Stimulated activated CD8-positive, alpha-beta memory T cell treated with anti-CD3 and anti-CD28 coated beads, Interleukin-12 subunit alpha, Interleukin-12 subunit beta, amount 100 ng/mL, for 24 hours (primary cell): ENCODE data around the gene LCTL.

Experiments
- DNase-seq: peaks from one replicate; pipeline ENCODE4 v3.0.0-alpha.2; 2020; ENCODE audit errors: extremely low read depth

LCTL gene

DNA sequence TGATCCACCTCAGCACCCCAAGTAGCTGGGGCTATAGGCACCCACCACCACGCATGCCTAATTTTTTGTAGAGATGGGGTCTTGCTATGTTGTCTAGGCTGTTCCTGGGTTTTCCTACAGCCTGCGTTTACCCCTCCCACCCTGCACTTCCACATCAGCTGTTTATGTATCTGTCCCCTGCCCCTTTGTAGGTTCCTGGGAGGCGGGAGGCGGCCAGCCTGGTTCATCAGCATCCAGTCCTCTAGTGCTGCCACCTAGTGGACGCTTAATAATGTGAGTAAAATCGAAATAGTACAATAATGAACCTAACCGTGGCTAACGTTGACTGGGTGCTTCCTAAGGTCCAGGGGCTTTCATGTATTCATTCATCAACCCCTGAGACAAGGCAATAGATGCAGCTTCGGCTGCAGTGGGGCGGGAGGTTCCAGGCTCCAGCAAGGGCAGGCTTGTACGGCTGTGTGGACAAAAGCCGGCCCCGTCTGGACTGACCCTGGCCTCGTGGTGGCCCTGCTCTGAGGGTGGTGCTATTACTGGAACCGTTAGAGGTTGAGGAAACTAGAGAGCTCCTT, 1.2 kb upstream of the LCTL start:
- DNase-seq: no peak

GRCh38 chr15:66565141-66565641, 607 bp downstream of the LCTL start:
- no peak for DNase-seq

- no peak for DNase-seq
Measured at GRCh38 chr15:66564136-66565041, 1.4 kb downstream of the LCTL start.

DNA sequence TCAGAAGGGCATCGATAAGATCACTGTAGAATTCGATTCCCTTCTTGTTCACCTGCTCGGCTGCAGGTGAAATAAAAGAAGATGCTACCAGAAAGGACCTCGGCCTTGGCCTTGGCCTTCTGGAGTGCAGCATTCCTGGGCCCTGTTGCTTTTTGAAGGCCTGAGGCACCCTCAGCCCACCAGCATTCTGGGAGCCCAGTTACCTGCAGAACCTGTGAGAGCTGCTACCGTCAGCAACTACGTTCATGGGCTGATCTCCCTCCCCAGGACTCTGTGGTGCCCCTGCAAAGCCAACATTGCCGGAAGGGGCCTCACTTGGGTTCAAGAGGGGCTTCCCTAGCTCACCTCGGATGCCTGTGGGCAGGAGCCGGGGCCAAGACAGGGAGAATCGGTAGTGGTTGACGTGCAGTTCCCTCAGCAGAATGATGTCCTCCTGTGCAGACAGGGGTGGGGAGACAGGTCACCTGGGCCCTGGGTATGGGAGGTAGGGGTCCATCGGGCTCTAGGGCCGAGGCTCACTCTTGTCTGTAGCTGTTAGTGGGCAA, 2.2 kb downstream of the LCTL start:
- DNase-seq: no peak

DNA sequence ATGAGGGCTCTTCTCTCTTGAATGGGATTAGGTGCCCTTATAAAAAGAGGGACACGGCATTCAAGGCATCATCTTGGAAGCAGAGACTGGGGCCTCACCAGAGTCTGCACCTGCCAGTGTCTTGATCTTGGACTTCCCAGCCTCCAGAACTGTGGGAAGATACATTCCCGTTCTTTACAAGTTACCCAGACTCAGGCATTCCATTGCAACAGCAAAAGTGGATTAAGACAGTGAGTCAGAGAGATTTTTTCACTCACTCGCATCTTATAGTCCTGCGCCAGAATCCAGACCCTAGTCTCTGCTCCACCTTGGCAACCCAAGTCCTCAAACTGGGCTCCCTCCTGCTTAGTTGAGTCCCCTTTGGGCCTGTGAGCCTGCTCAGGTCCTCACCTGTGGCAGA, 2.7 kb downstream of the LCTL start:
- DNase-seq: no peak

DNA sequence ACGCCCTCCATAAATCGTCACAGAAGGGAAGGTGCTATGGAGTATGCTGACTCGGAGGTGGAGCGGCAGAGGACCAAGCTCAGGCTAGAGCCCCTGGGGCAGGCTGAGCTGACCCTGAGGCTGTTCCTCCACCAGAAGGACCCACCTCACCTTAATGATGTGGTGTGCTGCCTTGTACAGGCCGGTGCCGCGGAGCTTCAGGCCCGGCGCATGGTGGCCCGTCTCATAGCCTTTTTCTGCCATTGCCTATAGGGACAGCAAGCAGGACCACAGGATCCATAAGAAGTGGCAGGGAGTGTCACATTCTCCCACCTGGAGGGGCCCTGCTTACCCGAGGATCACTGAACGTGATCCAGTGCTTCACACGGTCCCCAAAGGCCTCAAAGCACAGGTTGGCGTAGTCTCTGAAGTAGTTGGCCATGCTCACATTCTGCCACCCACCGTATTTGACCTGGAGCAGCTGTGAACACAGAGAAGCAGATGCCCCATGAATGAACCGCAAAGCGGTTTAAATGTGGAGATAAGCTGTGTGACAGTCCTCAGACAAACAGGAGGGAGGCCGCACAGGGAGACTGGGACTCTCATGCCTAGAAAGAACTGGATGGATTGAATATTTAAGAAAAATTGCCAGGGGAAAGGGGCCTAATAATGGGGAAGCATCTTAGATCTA, 4.8 kb downstream of the LCTL start:
- DNase-seq: no peak

GRCh38 chr15:66558271-66558670, 7.5 kb downstream of the LCTL start:
- no peak for DNase-seq

DNA sequence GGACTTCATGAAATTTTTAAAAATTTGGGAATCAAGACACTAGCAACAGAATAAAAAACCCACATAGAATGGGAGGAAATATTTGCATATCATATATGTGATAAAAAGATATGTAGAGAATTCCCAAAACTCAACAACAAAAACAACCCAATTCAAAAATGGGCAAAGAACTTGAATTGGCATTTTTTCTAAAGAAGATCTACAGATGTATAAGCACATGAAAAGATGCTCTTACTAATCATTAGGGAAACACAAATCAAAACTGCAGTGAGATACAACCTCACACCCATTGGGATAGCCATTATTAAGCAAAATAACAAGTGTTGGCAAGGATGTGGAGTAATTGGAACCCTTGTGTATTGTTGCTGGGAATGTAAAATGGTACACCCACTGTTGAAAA, 10.1 kb downstream of the LCTL start:
- no peak for DNase-seq

DNA sequence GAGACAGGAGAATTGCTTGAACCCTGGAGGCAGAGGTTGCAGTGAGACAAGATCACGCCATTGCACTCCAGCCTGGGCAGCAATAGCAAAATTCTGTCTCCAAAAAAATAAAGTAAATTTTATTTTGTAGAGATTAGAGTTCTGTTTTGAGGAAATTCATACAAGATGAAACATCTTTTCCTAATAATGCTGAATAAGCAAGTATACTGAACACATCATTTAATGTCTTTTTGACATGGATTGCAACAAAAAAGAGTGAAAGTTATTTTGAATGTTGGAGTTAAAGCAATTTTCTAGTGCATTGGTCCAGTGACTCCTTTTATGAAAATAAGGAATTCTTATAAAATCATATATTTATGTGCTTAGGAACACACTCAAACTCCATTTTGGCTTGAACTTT, 20.5 kb downstream of the LCTL start:
- no peak for DNase-seq

DNA sequence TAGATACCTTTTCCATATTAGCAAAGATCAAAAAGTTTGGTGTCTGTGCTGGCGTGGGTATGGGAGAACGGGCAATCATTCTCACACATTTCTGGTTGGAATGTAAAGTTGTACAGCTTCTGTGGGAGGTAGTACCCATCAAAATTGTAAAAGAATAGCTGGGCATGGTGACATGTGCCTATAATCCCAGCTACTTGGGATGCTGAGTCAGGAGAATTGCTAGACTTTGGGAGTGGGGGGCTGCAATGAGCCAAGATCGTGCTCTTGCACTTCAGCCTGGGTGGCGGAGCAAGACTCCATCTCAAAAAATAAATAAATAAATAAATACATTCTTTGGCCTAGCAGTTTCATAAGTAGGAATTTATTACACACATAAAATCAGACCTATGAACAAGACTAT, 22.9 kb downstream of the LCTL start:
- DNase-seq: no peak

DNA sequence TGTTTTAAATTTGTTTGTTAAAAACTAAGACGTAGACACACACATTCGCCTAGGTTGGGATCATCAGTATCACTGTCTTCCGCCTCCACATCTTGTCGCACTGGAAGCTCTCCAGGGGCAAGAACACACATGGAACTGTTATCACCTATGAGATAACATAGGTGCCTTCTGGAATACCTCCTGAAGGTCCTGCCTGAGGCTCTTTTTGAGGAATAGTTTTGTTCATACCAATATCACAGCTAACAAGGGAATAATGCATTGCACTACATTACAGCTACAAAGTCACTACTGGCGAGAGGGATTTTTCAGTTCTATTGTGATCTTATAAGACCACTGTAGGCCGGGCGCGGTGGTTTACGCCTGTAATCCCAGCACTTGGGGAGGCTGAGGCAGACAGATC, 30.7 kb downstream of the LCTL start:
- no peak for DNase-seq

DNA sequence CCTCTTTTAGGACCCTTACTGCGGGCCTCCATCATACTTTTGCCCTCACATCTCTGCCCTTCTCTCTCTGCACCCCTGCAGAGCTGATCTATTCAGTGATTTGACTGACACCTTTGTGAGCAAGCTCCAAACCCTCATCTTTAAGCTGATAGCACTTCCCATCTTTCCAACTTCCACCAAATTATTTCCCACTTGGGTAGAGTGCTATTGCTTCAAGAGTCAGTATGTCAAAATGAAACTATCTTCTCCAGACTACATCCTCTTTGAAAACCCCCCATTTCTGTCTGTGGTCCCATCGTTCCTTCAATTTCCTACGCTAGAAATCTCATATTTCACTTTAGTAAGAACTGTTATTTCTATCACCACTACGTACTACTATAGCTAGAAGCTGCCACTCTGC, 41.0 kb downstream of the LCTL start:
- no peak for DNase-seq

DNA sequence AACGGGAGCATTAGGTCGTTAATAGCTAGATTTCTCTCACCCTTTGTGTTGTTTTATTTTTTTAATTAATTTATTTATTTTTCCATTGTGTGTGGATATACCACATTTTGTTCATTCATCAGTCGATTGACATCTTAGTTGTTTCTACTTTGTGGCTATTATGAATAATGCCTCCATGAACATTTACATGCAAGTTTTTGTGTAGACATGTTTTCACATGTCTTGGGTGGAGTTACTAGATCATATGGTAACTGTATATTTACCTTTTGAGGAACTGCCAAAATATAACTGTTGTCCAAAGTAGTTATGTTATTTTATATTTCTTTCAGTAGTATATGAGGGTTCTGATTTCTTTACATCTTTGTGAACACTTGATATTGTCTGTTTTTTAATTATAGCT, 41.9 kb downstream of the LCTL start:
- DNase-seq: no peak

GRCh38 chr15:66515901-66516322, 49.9 kb downstream of the LCTL start:
- DNase-seq: no peak

- no peak for DNase-seq
Measured at GRCh38 chr15:66514586-66514985, 51.2 kb downstream of the LCTL start.

DNA sequence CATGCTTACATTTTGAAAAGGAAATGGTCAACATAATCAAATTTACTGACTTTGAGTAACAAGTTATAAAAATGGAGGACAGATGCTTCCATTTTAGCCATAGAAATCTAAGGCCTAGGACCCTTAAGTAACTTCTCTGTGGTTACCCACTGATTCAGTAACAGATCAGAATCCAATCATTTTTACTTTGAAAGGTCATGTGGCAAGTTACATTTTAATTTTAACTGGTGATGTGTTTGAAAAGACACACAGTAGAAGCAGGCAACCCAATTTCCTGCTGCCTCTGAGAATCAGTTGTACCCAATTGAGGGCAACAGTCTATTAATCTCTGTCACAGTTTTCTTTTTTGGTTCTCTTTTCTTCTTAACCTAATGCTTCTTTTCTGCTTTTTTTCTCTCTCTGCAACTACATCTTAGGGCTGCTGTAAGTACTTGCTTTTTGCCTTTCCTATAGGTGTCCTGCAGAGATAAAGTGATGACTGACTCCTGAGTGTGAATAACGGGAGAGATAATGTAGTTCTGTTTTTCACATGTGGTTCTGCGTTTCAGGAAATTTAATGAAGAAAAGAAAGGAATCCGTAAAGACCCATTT, 57.4 kb downstream of the LCTL start:
- no peak for DNase-seq

- no peak for DNase-seq
Measured at GRCh38 chr15:66505818-66506217, 60.0 kb downstream of the LCTL start.

DNA sequence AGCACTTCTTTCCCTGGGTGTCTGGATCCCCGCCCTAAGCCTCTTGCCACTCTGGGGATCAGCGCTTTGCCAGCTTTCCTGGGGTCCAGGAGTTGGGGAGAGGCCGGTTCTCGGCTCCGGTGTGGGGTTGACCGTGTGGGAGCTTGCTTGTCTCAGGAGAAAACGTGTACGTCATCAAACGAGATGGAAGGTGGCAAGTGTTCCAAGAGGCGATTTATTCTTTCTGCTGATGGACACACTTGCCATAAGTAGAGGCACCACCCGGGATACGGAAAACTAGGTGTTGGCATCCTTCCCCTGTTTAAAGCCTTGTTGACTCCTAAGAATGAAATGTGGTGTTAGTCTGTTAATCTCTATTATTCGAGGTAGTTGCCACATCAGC, 60.4 kb downstream of the LCTL start:
- DNase-seq: no peak

GRCh38 chr15:66504563-66505429, 61.0 kb downstream of the LCTL start, which contains the start of the genes RPL4 and ZWILCH:
Gene RPL4 (minus strand): TSS chr15:66504855. CDS start chr15:66504790, 65 bp downstream.
Gene ZWILCH (plus strand): TSS chr15:66505326. CDS start chr15:66505339, 13 bp downstream.
- peak; percentile 61 for DNase-seq

DNA sequence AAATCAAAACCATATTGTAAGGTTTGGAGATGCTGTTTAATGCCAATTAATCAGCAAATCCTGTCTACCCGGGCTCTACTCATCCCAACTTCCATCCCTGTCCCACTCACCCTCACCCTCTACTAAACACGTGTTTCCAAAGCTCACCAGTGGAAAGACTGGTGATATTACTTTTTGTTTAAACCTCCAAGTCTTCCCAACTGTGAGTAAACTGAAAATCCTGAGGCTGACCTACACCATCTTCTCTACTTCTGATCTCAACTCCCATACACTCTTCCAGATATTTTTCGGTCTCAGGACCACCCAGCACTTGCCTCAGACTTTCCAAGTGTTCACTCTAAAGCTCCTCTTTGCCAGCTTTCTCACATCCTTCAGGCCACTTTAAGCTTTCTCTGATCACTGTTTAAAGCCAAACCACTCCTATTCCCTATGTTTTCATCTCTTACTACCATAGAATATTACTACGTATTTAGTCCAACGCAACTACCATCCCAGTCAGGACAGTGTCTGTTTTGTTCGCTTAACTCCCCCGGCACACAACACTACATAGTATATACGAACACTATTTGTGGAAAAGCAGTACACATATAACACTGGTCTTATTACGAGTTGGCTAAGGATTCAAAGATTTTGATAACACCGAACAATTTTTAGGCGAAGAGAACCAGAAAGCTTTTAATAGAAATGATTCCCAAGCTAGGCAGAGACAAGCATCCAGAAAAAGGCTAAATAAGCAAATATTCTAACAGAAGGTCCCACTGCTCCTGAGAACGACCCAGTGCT, 61.8 kb downstream of the LCTL start:
- DNase-seq: no peak
